ENCODE data around the gene SH3BGRL.

Gene SH3BGRL

GRCh38 chrX:81259714-81260395 is 58.0 kb downstream of the SH3BGRL start:
- no peak for TF ChIP-seq CTCF (IDR thresholded peaks at IDR 0.05; ENCODE audit: unreplicated experiment in 3 of 3)
- H3K9me3 Mint-ChIP-seq: no peaks in the 10 kb centered on the region
- no peak overlapping the region for H3K4me3 Mint-ChIP-seq
- H3K36me3 Mint-ChIP-seq (ENCODE audit: low read depth): no peaks in the 10 kb centered on the region
- peak overlapping the region in 2 of 3 experiments; percentile 85 to 92 for H3K27ac Mint-ChIP-seq
- no peaks in the 10 kb centered on the region for H3K27me3 Mint-ChIP-seq (ENCODE audit: low read depth)
- H3K4me1 Mint-ChIP-seq: peaks cover 10% of the 10 kb centered on the region

- H3K27me3 Mint-ChIP-seq (ENCODE audit: low read depth): no peaks in the 10 kb centered on the region
- H3K36me3 Mint-ChIP-seq (ENCODE audit: low read depth): peaks cover 7% of the 10 kb centered on the region
- no peak for TF ChIP-seq CTCF (IDR thresholded peaks at IDR 0.05; ENCODE audit: unreplicated experiment in 3 of 3)
- H3K4me3 Mint-ChIP-seq: no peak overlapping the region
- no peak overlapping the region for H3K27ac Mint-ChIP-seq
- peaks cover 6% of the 10 kb centered on the region for H3K9me3 Mint-ChIP-seq
- peaks cover 10% of the 10 kb centered on the region for H3K4me1 Mint-ChIP-seq
Observed at GRCh38 chrX:81261576-81261975, 59.7 kb downstream of the SH3BGRL start.

- Mint-ChIP-seq H3K27ac (no peak overlapping the region), H3K4me1 (peaks cover 10% of the 10 kb centered on the region), H3K4me3 (no peak overlapping the region), H3K36me3 (ENCODE audit: low read depth) (peaks cover 12% of the 10 kb centered on the region), H3K27me3 (ENCODE audit: low read depth) (no peaks in the 10 kb centered on the region), H3K9me3 (peaks cover 21% of the 10 kb centered on the region)
- TF ChIP-seq CTCF (IDR thresholded peaks at IDR 0.05; ENCODE audit: unreplicated experiment in 3 of 3): no peak
Observed at GRCh38 chrX:81263059-81263458, 61.2 kb downstream of the SH3BGRL start.

DNA sequence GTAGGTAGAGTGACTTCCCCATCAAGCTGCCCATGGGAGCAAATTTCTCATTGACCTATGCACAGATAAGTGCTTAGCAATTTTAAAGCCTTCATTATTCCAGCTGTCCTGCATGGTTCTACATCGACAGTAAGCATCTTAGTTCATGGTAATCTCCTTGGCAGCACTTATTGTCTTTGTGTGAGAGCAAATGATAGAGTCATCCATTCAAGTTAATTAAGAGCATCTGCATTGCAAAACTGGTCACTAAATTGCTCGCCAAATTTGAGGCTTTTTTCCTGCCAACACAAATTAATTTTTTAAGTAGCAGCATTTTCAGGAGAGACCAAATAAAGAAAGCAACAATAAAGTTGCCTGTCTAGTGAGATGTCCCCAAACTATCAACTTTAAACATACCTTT is 76.7 kb downstream of the SH3BGRL start:
- H3K27ac Mint-ChIP-seq: no peak overlapping the region
- no peaks in the 10 kb centered on the region for H3K27me3 Mint-ChIP-seq (ENCODE audit: low read depth)
- no peaks in the 10 kb centered on the region for H3K4me1 Mint-ChIP-seq
- H3K4me3 Mint-ChIP-seq: no peak overlapping the region
- H3K36me3 Mint-ChIP-seq (ENCODE audit: low read depth): peaks cover 53% of the 10 kb centered on the region
- peaks cover 25% of the 10 kb centered on the region for H3K9me3 Mint-ChIP-seq
- no peak for TF ChIP-seq CTCF (IDR thresholded peaks at IDR 0.05; ENCODE audit: unreplicated experiment in 3 of 3)

- peaks cover 67% of the 10 kb centered on the region for H3K36me3 Mint-ChIP-seq (ENCODE audit: low read depth)
- no peaks in the 10 kb centered on the region for H3K4me1 Mint-ChIP-seq
- no peak for TF ChIP-seq CTCF (IDR thresholded peaks at IDR 0.05; ENCODE audit: unreplicated experiment in 3 of 3)
- no peak overlapping the region for H3K4me3 Mint-ChIP-seq
- no peak overlapping the region for H3K27ac Mint-ChIP-seq
- peaks cover 37% of the 10 kb centered on the region for H3K9me3 Mint-ChIP-seq
- H3K27me3 Mint-ChIP-seq (ENCODE audit: low read depth): no peaks in the 10 kb centered on the region
Observed at GRCh38 chrX:81280148-81280547, 78.2 kb downstream of the SH3BGRL start.

DNA sequence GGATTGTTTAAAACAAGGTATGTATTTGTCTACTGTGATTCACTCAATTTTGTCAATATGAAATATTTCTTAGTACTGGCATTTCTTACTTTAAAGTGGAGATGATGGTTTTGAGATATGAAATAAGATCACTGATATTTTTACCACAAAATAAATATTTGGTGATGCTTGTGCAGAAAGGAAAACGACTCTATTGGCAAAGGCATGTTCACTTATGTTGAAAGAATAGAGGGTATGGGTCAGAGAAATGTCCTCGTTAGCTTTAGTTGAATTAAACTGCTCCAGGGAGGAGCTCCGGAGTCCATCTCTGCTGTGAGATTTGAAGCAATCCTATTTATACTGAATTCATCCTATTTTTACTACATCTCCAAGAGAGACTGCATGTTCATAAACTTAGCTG is 84.2 kb downstream of the SH3BGRL start:
- H3K36me3 Mint-ChIP-seq (ENCODE audit: low read depth): peaks cover 71% of the 10 kb centered on the region
- no peaks in the 10 kb centered on the region for H3K4me1 Mint-ChIP-seq
- no peak overlapping the region for H3K4me3 Mint-ChIP-seq
- H3K27ac Mint-ChIP-seq: no peak overlapping the region
- H3K27me3 Mint-ChIP-seq (ENCODE audit: low read depth): no peaks in the 10 kb centered on the region
- TF ChIP-seq CTCF (IDR thresholded peaks at IDR 0.05; ENCODE audit: unreplicated experiment in 3 of 3): no peak
- H3K9me3 Mint-ChIP-seq: peaks cover 56% of the 10 kb centered on the region
